ENCODE results near the gene OSBPL6.
"Not testable (repeated sequence)": the region's sequence is repeated elsewhere in the genome, so short reads cannot be mapped to it uniquely, and the experiment has no call there.

OSBPL6 gene

GRCh38 chr2:178345951-178346350 lies 151.6 kb downstream of the OSBPL6 start:
- Histone ChIP-seq H3K27ac (no peak overlapping the region), H3K79me2 (no peaks in the 10 kb centered on the region), H3K4me3 (ENCODE audit: low read depth, low read length) (no peak overlapping the region), H3K9me3 (ENCODE audit: control insufficient read depth, low read length) (no peaks in the 10 kb centered on the region), H3K36me3 (ENCODE audit: control insufficient read depth, insufficient read depth, low read length) (no peaks in the 10 kb centered on the region), H3K9ac (no peak overlapping the region), H3K4me2 (ENCODE audit: low read length) (no peak overlapping the region), H3K27me3 (ENCODE audit: control insufficient read depth, insufficient read depth, low read length) (no peaks in the 10 kb centered on the region), H2AFZ (no peak overlapping the region), H3K4me1 (no peaks in the 10 kb centered on the region)
- TF ChIP-seq, protein P1, sequence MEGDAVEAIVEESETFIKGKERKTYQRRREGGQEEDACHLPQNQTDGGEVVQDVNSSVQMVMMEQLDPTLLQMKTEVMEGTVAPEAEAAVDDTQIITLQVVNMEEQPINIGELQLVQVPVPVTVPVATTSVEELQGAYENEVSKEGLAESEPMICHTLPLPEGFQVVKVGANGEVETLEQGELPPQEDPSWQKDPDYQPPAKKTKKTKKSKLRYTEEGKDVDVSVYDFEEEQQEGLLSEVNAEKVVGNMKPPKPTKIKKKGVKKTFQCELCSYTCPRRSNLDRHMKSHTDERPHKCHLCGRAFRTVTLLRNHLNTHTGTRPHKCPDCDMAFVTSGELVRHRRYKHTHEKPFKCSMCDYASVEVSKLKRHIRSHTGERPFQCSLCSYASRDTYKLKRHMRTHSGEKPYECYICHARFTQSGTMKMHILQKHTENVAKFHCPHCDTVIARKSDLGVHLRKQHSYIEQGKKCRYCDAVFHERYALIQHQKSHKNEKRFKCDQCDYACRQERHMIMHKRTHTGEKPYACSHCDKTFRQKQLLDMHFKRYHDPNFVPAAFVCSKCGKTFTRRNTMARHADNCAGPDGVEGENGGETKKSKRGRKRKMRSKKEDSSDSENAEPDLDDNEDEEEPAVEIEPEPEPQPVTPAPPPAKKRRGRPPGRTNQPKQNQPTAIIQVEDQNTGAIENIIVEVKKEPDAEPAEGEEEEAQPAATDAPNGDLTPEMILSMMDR (IDR thresholded peaks at IDR 0.05), result no peak

- Histone ChIP-seq H2AFZ (no peak overlapping the region), H3K4me2 (ENCODE audit: low read length) (no peak overlapping the region), H3K9ac (no peak overlapping the region), H3K4me3 (ENCODE audit: low read depth, low read length) (no peak overlapping the region), H3K36me3 (ENCODE audit: control insufficient read depth, insufficient read depth, low read length) (no peaks in the 10 kb centered on the region), H3K79me2 (no peaks in the 10 kb centered on the region), H3K27me3 (ENCODE audit: control insufficient read depth, insufficient read depth, low read length) (no peaks in the 10 kb centered on the region), H3K9me3 (ENCODE audit: control insufficient read depth, low read length) (no peaks in the 10 kb centered on the region), H3K27ac (no peak overlapping the region), H3K4me1 (no peaks in the 10 kb centered on the region)
- TF ChIP-seq, protein P1 (IDR thresholded peaks at IDR 0.05), result no peak
These were observed 155.7 kb downstream of the OSBPL6 start for GRCh38 chr2:178350051-178350450.

DNA sequence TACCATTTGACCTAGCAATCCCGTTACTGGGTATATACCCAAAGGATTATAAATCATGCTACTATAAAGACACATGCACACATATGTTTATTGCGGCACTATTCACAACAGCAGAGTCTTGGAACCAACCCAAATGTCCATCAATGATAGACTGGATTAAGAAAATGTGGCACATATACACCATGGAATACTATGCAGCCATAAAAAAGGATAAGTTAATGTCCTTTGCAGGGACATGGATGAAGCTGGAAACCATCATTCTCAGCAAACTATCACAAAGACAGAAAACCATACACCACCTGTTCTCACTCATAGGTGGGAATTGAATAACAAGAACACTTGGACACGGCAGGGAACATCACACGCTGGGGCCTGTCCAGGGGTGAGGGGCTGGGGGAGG lies 163.4 kb downstream of the OSBPL6 start:
- H3K4me1 ChIP-seq; H3K4me2 ChIP-seq (ENCODE audit: low read length); H3K27me3 ChIP-seq (ENCODE audit: control insufficient read depth, insufficient read depth, low read length); H3K36me3 ChIP-seq (ENCODE audit: control insufficient read depth, insufficient read depth, low read length); H3K9me3 ChIP-seq (ENCODE audit: control insufficient read depth, low read length); H2AFZ ChIP-seq; H3K9ac ChIP-seq; H3K79me2 ChIP-seq; H3K27ac ChIP-seq; H3K4me3 ChIP-seq (ENCODE audit: low read depth, low read length): not testable (repeated sequence)

GRCh38 chr2:178359192-178359912 lies 165.0 kb downstream of the OSBPL6 start:
- Histone ChIP-seq H3K36me3 (ENCODE audit: control insufficient read depth, insufficient read depth, low read length) (no peaks in the 10 kb centered on the region), H3K4me3 (ENCODE audit: low read depth, low read length) (no peak overlapping the region), H2AFZ (no peak overlapping the region), H3K4me2 (ENCODE audit: low read length) (no peak overlapping the region), H3K27ac (no peak overlapping the region), H3K27me3 (ENCODE audit: control insufficient read depth, insufficient read depth, low read length) (no peaks in the 10 kb centered on the region), H3K4me1 (no peaks in the 10 kb centered on the region), H3K79me2 (no peaks in the 10 kb centered on the region), H3K9ac (no peak overlapping the region), H3K9me3 (ENCODE audit: control insufficient read depth, low read length) (no peaks in the 10 kb centered on the region)
- TF ChIP-seq, protein P1 (IDR thresholded peaks at IDR 0.05), result no peak

DNA sequence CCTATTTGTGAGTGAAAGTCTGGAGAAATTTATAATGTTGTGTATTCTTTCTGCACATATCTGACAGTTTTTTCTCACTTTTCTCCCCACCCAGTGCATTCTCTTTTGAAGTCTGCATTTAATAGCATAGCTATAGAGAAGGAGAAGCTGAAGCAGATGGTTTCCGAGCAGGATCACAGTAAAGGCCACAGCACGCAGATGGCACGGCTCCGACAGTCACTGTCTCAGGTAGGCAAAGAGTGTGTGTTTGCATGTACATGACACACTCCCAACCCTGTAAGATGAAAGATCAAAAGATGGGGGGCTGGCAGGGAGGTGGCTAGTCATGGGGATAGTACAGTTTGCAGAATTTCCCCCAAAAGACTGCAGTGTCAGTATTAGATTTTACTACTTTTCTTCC lies 167.3 kb downstream of the OSBPL6 start:
- H3K4me3 ChIP-seq (ENCODE audit: low read depth, low read length), result no peak overlapping the region
- no peaks in the 10 kb centered on the region for H3K27me3 ChIP-seq (ENCODE audit: control insufficient read depth, insufficient read depth, low read length)
- no peaks in the 10 kb centered on the region for H3K36me3 ChIP-seq (ENCODE audit: control insufficient read depth, insufficient read depth, low read length)
- TF ChIP-seq, protein P1 (IDR thresholded peaks at IDR 0.05), result no peak
- no peak overlapping the region for H3K27ac ChIP-seq
- no peaks in the 10 kb centered on the region for H3K79me2 ChIP-seq
- H3K9ac ChIP-seq, result no peak overlapping the region
- H3K9me3 ChIP-seq (ENCODE audit: control insufficient read depth, low read length), result no peaks in the 10 kb centered on the region
- no peak overlapping the region for H3K4me2 ChIP-seq (ENCODE audit: low read length)
- H2AFZ ChIP-seq, result no peak overlapping the region
- H3K4me1 ChIP-seq, result no peaks in the 10 kb centered on the region

All from parathyroid adenoma (tissue), 2 donors.